Measurements from ENCODE around the gene TEX52. TPM values are rescaled to one million over a fixed set of nuclear protein-coding genes. Genes with fewer than 3 reads are reported as not detected.
A peak's percentile ranks its signal among the peaks of the same experiment; 100 is the strongest.

Gene TEX52
- total and polyA plus RNA-seq, 10 of the 15 experiments (the other 5 are each of a cell fraction or from before 2014, with no cell fraction given) = 0.23 TPM; not detected in 9

GRCh38 chr12:2879853-2880252 is 23.0 kb upstream of the TEX52 start (continued):
- no peak for TF ChIP-seq PKNOX1 (IDR thresholded peaks at IDR 0.05)

DNA sequence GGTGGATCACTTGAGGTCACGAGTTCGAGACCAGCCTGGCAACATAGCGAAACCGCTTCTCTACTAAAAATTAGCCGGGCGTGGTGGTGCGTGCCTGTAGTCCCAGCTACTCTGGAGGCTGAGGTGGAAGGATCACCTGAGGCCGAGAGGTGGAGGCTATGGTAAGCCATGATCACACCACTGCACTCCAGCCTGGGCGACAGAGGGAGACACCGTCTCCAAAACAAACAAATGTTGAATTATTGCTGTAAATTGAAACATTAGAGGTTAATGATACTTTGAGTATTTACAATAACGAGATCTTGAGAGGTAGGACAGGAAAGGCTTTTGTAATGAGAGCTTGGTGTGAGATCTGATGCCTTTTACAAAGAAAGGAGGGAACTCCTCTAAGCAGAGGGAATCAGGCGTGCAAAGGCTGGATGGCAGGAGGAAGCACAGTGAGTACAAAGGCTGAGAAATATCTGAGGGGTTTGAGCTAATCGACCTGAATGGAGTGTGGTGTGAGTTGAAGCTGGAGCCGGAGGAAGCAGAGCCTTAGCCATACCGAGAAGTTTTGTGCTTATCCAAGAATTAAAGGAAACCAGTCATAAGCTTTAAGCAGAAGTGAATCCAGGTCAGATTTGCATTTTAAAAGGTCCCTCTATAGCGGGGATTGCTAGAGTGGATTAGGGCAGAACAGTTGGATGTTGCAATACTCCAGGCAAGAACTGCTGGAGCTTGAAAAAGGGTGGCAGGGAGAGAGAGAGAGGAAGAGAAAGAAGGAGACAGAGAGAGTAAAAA is 21.3 kb upstream of the TEX52 start:
- peak overlapping the region; percentile 37 for H2AFZ ChIP-seq (ENCODE audit: control insufficient read depth, low read depth, low read length)
- H3K9me3 ChIP-seq (replicated peaks; ENCODE audit: control insufficient read depth, insufficient read depth, low read length) = no peaks in the 10 kb centered on the region
- ChIA-PET CTCF (interaction anchor here (0.6 to 2.1 kb wide), 6 partner anchors 9 to 66 kb away, joined by 3 to 13 read pairs (median 5); partner anchors contain the start of gene TULP3), SMC1A (ENCODE audit: uncharacterized antibody, unreplicated experiment) (interaction anchor here (0.7 to 1.7 kb wide), 5 partner anchors 9 to 66 kb away, joined by 3 to 4 read pairs (median 3); partner anchors contain the start of gene TULP3), RAD21 (ENCODE audit: unreplicated experiment) (interaction anchor here (1.1 kb wide), 1 partner anchor 156 kb away, joined by 5 read pairs; no protein-coding TSS in a partner anchor), POLR2A (interaction anchor here (0.8 to 1.4 kb wide), 4 partner anchors 12 to 64 kb away, joined by 3 to 7 read pairs (median 4); partner anchors contain the start of gene TULP3)
- peaks cover 0 to 5% of the 10 kb centered on the region in 2 experiments; a peak in 2 of 4 replicates for H3K36me3 ChIP-seq (ENCODE audit: control insufficient read depth in 2 of 2, insufficient read depth in 2 of 2, low read length in 1 of 2)
- peaks cover 80% of the 10 kb centered on the region for H3K79me2 ChIP-seq (ENCODE audit: control insufficient read depth, insufficient read depth, low read length)
- in situ Hi-C loops (cut with MboI) = no loop called here
- DNase-seq (ENCODE audit: low read depth, low spot score) (no peak), FAIRE-seq (peak; percentile 27), ATAC-seq (peak; percentile 41)
- peak overlapping the region; percentile 100 for H3K9ac ChIP-seq (ENCODE audit: control insufficient read depth, insufficient read depth, low read length)
- H3K4me1 ChIP-seq (ENCODE audit: control insufficient read depth, insufficient read depth, low read length) = peaks cover 11% of the 10 kb centered on the region
- WGBS (ENCODE audit: insufficient coverage, insufficient replicate concordance, low lambda C conversion rate, missing lambda C conversion rate) = 2% methylated on average over 16 of the region's 16 CpGs
- TF ChIP-seq POU2F2 (IDR thresholded peaks at IDR 0.05; ENCODE audit: borderline replicate concordance, low read depth, low read length) (peak; percentile 69; the same call in 2 of the 3 replicates), POLR2AphosphoS5 (IDR thresholded peaks at IDR 0.05; ENCODE audit: low read length) (peak; percentile 59), IKZF1 (conservative IDR thresholded peaks at IDR 0.05) (0 out of 2 replicates have a peak, but pooled peaks have one; percentile 22), SMARCA5 (IDR thresholded peaks at IDR 0.05) (peak; percentile 8; the same call in 1 of the 2 replicates), POLR2AphosphoS2 (IDR thresholded peaks at IDR 0.05; ENCODE audit: low read depth, low read length) (no peak), TCF12 (IDR thresholded peaks at IDR 0.05; ENCODE audit: low read depth, low read length) (no peak), IKZF2 (IDR thresholded peaks at IDR 0.05) (peak; percentile 50 to 51; a peak in 2 of 4 replicates), NFIC (IDR thresholded peaks at IDR 0.05; ENCODE audit: low read depth, low read length) (no peak), SPI1 (IDR thresholded peaks at IDR 0.05; ENCODE audit: borderline replicate concordance, insufficient read depth, low read depth, low read length) (peak; percentile 79)
- TF ChIP-seq, protein P1, sequence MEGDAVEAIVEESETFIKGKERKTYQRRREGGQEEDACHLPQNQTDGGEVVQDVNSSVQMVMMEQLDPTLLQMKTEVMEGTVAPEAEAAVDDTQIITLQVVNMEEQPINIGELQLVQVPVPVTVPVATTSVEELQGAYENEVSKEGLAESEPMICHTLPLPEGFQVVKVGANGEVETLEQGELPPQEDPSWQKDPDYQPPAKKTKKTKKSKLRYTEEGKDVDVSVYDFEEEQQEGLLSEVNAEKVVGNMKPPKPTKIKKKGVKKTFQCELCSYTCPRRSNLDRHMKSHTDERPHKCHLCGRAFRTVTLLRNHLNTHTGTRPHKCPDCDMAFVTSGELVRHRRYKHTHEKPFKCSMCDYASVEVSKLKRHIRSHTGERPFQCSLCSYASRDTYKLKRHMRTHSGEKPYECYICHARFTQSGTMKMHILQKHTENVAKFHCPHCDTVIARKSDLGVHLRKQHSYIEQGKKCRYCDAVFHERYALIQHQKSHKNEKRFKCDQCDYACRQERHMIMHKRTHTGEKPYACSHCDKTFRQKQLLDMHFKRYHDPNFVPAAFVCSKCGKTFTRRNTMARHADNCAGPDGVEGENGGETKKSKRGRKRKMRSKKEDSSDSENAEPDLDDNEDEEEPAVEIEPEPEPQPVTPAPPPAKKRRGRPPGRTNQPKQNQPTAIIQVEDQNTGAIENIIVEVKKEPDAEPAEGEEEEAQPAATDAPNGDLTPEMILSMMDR (IDR thresholded peaks at IDR 0.05 in 2 of 3, conservative IDR thresholded peaks at IDR 0.05 in 1 of 3; ENCODE audit: control insufficient read depth in 2 of 3, extremely low read depth in 1 of 3, insufficient read depth in 1 of 3, low read depth in 3 of 3, low read length in 3 of 3) = 0 out of 6 replicates have a peak, but pooled peaks of 1 of the 3 experiments have one; percentile 5
- intact Hi-C loops (cut with micrococcal nuclease; ENCODE audit: unreplicated experiment) = loop anchor here (2.0 kb wide), 1 partner anchor 65 kb away; the partner anchor contains the start of gene ITFG2
- no TSS peak for BruUV-seq (replicated peaks)
- peak overlapping the region; percentile 98 for H3K27ac ChIP-seq (ENCODE audit: control insufficient read depth, insufficient read depth)
- H3K27me3 ChIP-seq (replicated peaks in 1 of 2; ENCODE audit: control insufficient read depth in 2 of 2, insufficient read depth in 2 of 2, low read length in 1 of 2) = no peaks in the 10 kb centered on the region
- peak overlapping the region; percentile 94 for H3K4me2 ChIP-seq (ENCODE audit: control insufficient read depth, insufficient read depth)
- no peaks in the 10 kb centered on the region for H4K20me1 ChIP-seq (ENCODE audit: control insufficient read depth, insufficient read depth)
- H3K4me3 ChIP-seq = peak overlapping the region; percentile 93
